Measurements from ENCODE around the gene CALY.

GRCh38 chr10:133379801-133380666, 43.3 kb upstream of the CALY start:
- TF ChIP-seq YY1 (IDR thresholded peaks at IDR 0.05; ENCODE audit: low read depth) (no peak), TAF1 (IDR thresholded peaks at IDR 0.05; ENCODE audit: low read depth) (no peak), TCF12 (IDR thresholded peaks at IDR 0.05; ENCODE audit: low read depth) (no peak), USF1 (IDR thresholded peaks at IDR 0.05) (no peak), EP300 (IDR thresholded peaks at IDR 0.05; ENCODE audit: borderline replicate concordance) (no peak), MAX (IDR thresholded peaks at IDR 0.05) (no peak), CREB1 (IDR thresholded peaks at IDR 0.05; ENCODE audit: low read depth) (no peak), REST (IDR thresholded peaks at IDR 0.05; ENCODE audit: low read depth) (no peak)
